ENCODE measurements around the gene WWC2. TPM values are rescaled to one million over a fixed set of nuclear protein-coding genes. Genes with fewer than 3 reads are reported as not detected.

The WWC2 gene
- total RNA-seq, 1 experiment from 2014 or later = 39.1 TPM

- POLR2A ChIA-PET = no interaction called here
- intact Hi-C loops (cut with micrococcal nuclease) = loop anchor here (10.0 kb wide), 2 partner anchors 464 to 896 kb away; no protein-coding TSS in a partner anchor
- H3K36me3 ChIP-seq (ENCODE audit: control insufficient read depth in 1 of 2, insufficient read depth in 2 of 2, low read length in 2 of 2) = peaks cover 8 to 21% of the 10 kb centered on the region in 2 experiments; a peak in 2 of 4 replicates
Observed at GRCh38 chr4:183268556-183268955, 169.5 kb downstream of the WWC2 start.

More at GRCh38 chr4:183268556-183268955, 169.5 kb downstream of the WWC2 start:
- Histone ChIP-seq H3K27me3 (ENCODE audit: insufficient read depth, low read length) (no peaks in the 10 kb centered on the region), H3K4me3 (replicated peaks in 1 of 2; ENCODE audit: low read depth in 1 of 2, low read length in 2 of 2) (no peak overlapping the region), H4K20me1 (ENCODE audit: insufficient read depth) (no peaks in the 10 kb centered on the region), H3K4me1 (ENCODE audit: control insufficient read depth in 1 of 2, insufficient read depth in 2 of 2, low read length in 2 of 2) (no peaks in the 10 kb centered on the region), H3K9ac (ENCODE audit: low read length) (no peak overlapping the region), H3K79me2 (ENCODE audit: insufficient read depth, low read length) (no peaks in the 10 kb centered on the region), H3K27ac (ENCODE audit: low read depth, low read length) (no peak overlapping the region), H3K9me3 (ENCODE audit: control insufficient read depth in 1 of 2, insufficient read depth in 1 of 2, low read depth in 1 of 2, low read length in 2 of 2) (peaks cover 0 to 1% of the 10 kb centered on the region in 2 experiments; a peak in 1 of 4 replicates), H3K9me2 (ENCODE audit: insufficient read depth) (no peaks in the 10 kb centered on the region), H3K4me2 (ENCODE audit: low read length) (no peak overlapping the region), H2AFZ (ENCODE audit: low read depth, low read length, poor library complexity, severe bottlenecking) (no peak overlapping the region)
- no TSS peak for BruUV-seq (replicated peaks)
- no peak for DNase-seq (ENCODE audit: low read depth, low spot score)
- RAD21 ChIA-PET (ENCODE audit: low non-redundant PET in 1 of 2, low total read pairs in 2 of 2, uncharacterized antibody in 2 of 2, unreplicated experiment in 2 of 2) = no interaction called here
- ATAC-seq = no peak
- CTCF ChIA-PET = no interaction called here
- TF ChIP-seq RAD21 (IDR thresholded peaks at IDR 0.05; ENCODE audit: low read depth) (no peak), EGR1 (IDR thresholded peaks at IDR 0.05; ENCODE audit: low read depth) (no peak), SIN3A (IDR thresholded peaks at IDR 0.05; ENCODE audit: low read depth) (no peak), FOSL1 (IDR thresholded peaks at IDR 0.05; ENCODE audit: low read depth) (no peak), EZH2phosphoT487 (IDR thresholded peaks at IDR 0.05; ENCODE audit: borderline replicate concordance) (no peak), SP1 (IDR thresholded peaks at IDR 0.05; ENCODE audit: low read depth) (no peak), CBX3 (IDR thresholded peaks at IDR 0.05; ENCODE audit: low read depth) (no peak), POLR2A (IDR thresholded peaks at IDR 0.05; ENCODE audit: borderline replicate concordance, extremely low read depth, insufficient read depth, insufficient read length) (no peak), ATF3 (IDR thresholded peaks at IDR 0.05) (no peak), ZFX (IDR thresholded peaks at IDR 0.05) (no peak), SRF (IDR thresholded peaks at IDR 0.05; ENCODE audit: low read depth) (no peak), JUND (IDR thresholded peaks at IDR 0.05) (no peak), ZNF274 (IDR thresholded peaks at IDR 0.05; ENCODE audit: low read depth, low read length) (no peak), REST (IDR thresholded peaks at IDR 0.05; ENCODE audit: low read depth) (no peak), YY1 (IDR thresholded peaks at IDR 0.05; ENCODE audit: extremely low read depth, insufficient replicate concordance, low read depth, low read length) (no peak), CEBPB (IDR thresholded peaks at IDR 0.05; ENCODE audit: low read depth) (no peak), TCF7L2 (IDR thresholded peaks at IDR 0.05; ENCODE audit: borderline replicate concordance, extremely low read depth, insufficient read depth, insufficient read length) (no peak)
